Ectodermal cell (in vitro differentiated cells): Measurements from ENCODE around the gene ZNF534. TPM values are rescaled to one million over a fixed set of nuclear protein-coding genes. Genes with fewer than 3 reads are reported as not detected.

Source experiments
- H3K27ac ChIP-seq: 2 replicates; pipeline ENCODE4 v1.7.0; 2013; ENCODE audit warnings: mild to moderate bottlenecking, low read depth, low read length; ENCODE audit not compliant: insufficient read depth, poor library complexity, severe bottlenecking
- H3K27me3 ChIP-seq: 2 replicates; pipeline ENCODE4 v1.7.0; 2013; ENCODE audit warnings: mild to moderate bottlenecking, low read length; ENCODE audit not compliant: insufficient read depth, control insufficient read depth, poor library complexity, severe bottlenecking
- H3K36me3 ChIP-seq: one replicate; pipeline ENCODE4 v1.7.0; 2013; ENCODE audit warnings: low read length; ENCODE audit not compliant: control insufficient read depth, insufficient read depth
- H3K4me1 ChIP-seq: one replicate; pipeline ENCODE4 v1.7.0; 2013; ENCODE audit warnings: low read length; ENCODE audit not compliant: control insufficient read depth, insufficient read depth
- H3K4me3 ChIP-seq: 2 replicates; pipeline ENCODE4 v1.7.0; 2013; ENCODE audit warnings: low read depth, low read length, control low read depth; ENCODE audit not compliant: insufficient read depth
- H3K9me3 ChIP-seq: 2 replicates; pipeline ENCODE4 v1.7.0; 2013; ENCODE audit warnings: mild to moderate bottlenecking, low read length, moderate library complexity; ENCODE audit not compliant: control insufficient read depth
- WGBS, 2 experiments: methylation state at CpG; one replicate each; pipeline ENCODE4 v1.1.7; 2013; ENCODE audit warnings: missing lambda C conversion rate in 2 of 2; 5-methylcytosine and 5-hydroxymethylcytosine counted together
- polyA plus RNA-seq, 4 experiments: library from polyadenylated mRNA; stranded (reverse); fragments of 50-300 nt; gene quantifications; one replicate each; pipeline ENCODE4 v1.2.3, GENCODE V29; 2013

The ZNF534 gene
- polyA plus RNA-seq (2013, experiment 1 of 4): not detected
- not detected for polyA plus RNA-seq (2013, experiment 2 of 4)
- not detected for polyA plus RNA-seq (2013, experiment 3 of 4)
- polyA plus RNA-seq (2013, experiment 4 of 4): not detected

GRCh38 chr19:52428937-52429336 is at the start of gene ZNF534:
TSS of gene ZNF534 (plus strand) at chr19:52429148. CDS start at chr19:52431475, 2,327 bp downstream.
- Histone ChIP-seq H3K36me3 (no peaks in the 10 kb centered on the region), H3K27ac (no peak within 1 kb of the TSS), H3K4me3 (no peak within 1 kb of the TSS), H3K4me1 (no peaks in the 10 kb centered on the region), H3K9me3 (peaks cover 2% of the 10 kb centered on the region), H3K27me3 (no peaks in the 10 kb centered on the region)
- 94% methylated on average over 27 of the region's 27 CpGs for WGBS, 2 experiments

DNA sequence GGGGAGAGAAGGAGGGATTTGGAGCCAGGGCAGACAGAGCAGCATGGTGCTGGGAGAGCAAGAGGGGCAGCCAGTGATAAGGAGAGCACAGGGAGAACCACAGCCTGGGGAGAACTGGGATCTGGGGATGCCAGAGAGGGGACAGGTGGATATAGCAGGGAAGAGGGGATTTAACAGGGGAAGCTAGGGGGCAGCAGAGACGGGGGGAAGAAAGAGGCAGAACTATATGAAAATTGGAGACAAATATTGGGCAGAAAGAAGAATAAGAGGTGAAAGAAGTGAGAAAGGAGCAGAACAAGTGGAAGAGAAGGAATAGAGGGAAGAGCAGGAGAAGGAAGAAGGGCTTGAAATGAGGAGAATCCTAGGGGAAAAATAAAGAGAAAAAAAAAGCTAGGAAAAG is 37.8 kb upstream of the ZNF534 start:
- Histone ChIP-seq H3K4me3 (no peak overlapping the region), H3K4me1 (no peaks in the 10 kb centered on the region), H3K27ac (no peak overlapping the region), H3K27me3 (no peaks in the 10 kb centered on the region), H3K36me3 (no peaks in the 10 kb centered on the region), H3K9me3 (peaks cover 2% of the 10 kb centered on the region)
- 65 to 69% methylated on average over 1 of the region's 1 CpG for WGBS, 2 experiments

DNA sequence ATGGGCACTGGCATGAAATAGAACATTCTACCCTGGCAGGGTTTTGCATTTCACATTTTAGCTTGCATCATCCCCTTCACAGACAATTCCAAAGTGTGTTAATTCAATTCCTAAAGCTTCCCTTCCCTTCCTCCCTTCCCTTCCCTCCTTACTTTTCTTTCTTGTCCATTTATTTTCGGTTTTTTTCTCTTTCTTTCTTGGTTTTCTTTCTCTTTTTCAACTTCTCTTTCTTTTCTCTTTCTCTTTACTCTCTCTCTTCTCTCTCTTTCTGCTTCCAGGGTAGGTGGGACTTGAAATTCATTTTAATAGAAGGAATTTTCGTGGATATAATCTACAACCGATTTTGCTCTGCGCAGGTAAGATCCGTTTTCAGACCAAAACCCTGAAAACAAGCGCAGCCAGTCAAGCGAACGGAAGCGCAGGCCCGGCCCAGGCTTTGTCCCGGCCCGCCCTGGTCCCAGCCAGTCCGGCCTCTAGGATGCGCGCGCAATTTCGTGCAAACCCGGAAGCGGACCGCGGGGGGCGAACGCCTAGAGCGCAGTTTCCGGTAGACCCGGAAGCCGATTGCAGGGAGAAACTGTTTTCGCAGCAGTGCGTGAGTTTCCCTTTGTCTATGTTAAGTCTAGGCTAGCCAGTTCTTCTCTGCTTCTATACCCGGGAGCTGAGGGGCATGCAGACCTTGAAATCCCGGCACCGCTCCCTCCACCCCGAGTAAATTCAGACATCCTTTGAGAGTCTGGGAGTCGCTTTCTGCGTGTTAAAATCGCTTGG is 31.5 kb upstream of the ZNF534 start, which contains the start of gene ZNF528:
Gene ZNF528 (plus strand): TSS at position 540 of the 771 bp plus-strand sequence. CDS start 4,165 bp downstream, outside the sequence.
- Histone ChIP-seq H3K4me3 (peak within 1 kb of the TSS; percentile 20), H3K27ac (no peak within 1 kb of the TSS), H3K4me1 (no peaks in the 10 kb centered on the region), H3K9me3 (peaks cover 2% of the 10 kb centered on the region), H3K27me3 (no peaks in the 10 kb centered on the region), H3K36me3 (no peaks in the 10 kb centered on the region)
- 76 to 77% methylated on average over 36 of the region's 36 CpGs for WGBS, 2 experiments

GRCh38 chr19:52398081-52398441 is 30.9 kb upstream of the ZNF534 start:
- H3K27ac ChIP-seq: no peak overlapping the region
- H3K36me3 ChIP-seq: no peaks in the 10 kb centered on the region
- no peaks in the 10 kb centered on the region for H3K27me3 ChIP-seq
- H3K9me3 ChIP-seq: peaks cover 2% of the 10 kb centered on the region
- H3K4me3 ChIP-seq: peak overlapping the region; percentile 20
- 82 to 85% methylated on average over 14 of the region's 14 CpGs for WGBS, 2 experiments
- H3K4me1 ChIP-seq: no peaks in the 10 kb centered on the region

DNA sequence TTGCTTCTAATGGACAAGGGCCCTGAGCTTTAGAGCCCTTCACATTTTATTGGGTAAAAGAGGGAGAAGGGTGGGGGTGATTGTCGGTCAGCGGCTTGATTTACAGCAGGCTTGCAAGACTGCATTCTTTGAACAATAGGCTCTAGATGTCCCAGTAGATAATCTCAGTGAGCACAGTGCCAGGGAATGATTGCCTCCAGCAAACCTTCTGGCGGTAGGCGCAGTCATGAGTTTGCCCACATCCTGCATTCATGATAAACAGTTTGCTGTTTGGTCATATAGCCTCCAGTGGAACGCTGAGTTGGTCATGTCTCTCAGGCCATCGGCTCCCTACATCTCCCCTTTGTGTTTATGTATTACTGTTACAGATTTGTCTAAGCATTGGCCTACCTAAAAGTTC is 18.7 kb upstream of the ZNF534 start:
- Histone ChIP-seq H3K4me1 (no peaks in the 10 kb centered on the region), H3K4me3 (no peak overlapping the region), H3K36me3 (no peaks in the 10 kb centered on the region), H3K27me3 (no peaks in the 10 kb centered on the region), H3K27ac (no peak overlapping the region), H3K9me3 (no peaks in the 10 kb centered on the region)
- 91 to 92% methylated on average over 6 of the region's 6 CpGs for WGBS, 2 experiments

- Histone ChIP-seq H3K4me1 (no peaks in the 10 kb centered on the region), H3K27me3 (no peaks in the 10 kb centered on the region), H3K4me3 (no peak overlapping the region), H3K9me3 (peaks cover 3% of the 10 kb centered on the region), H3K36me3 (no peaks in the 10 kb centered on the region), H3K27ac (no peak overlapping the region)
- 89 to 93% methylated on average over 5 of the region's 5 CpGs for WGBS, 2 experiments
These were observed 13.2 kb upstream of the ZNF534 start for GRCh38 chr19:52415711-52416110.

- H3K4me3 ChIP-seq: no peak overlapping the region
- H3K27ac ChIP-seq: no peak overlapping the region
- H3K4me1 ChIP-seq: no peaks in the 10 kb centered on the region
- H3K27me3 ChIP-seq: no peaks in the 10 kb centered on the region
- H3K36me3 ChIP-seq: no peaks in the 10 kb centered on the region
- 68 to 71% methylated on average over 3 of the region's 3 CpGs for WGBS, 2 experiments
- H3K9me3 ChIP-seq: peaks cover 14% of the 10 kb centered on the region
These were observed 13.2 kb downstream of the ZNF534 start for GRCh38 chr19:52442179-52442578.

GRCh38 chr19:52444506-52444905 is 15.6 kb downstream of the ZNF534 start:
- no peak overlapping the region for H3K4me3 ChIP-seq
- no peaks in the 10 kb centered on the region for H3K27me3 ChIP-seq
- H3K4me1 ChIP-seq: no peaks in the 10 kb centered on the region
- H3K36me3 ChIP-seq: no peaks in the 10 kb centered on the region
- 38 to 39% methylated on average over 2 of the region's 2 CpGs for WGBS, 2 experiments
- H3K27ac ChIP-seq: no peak overlapping the region
- H3K9me3 ChIP-seq: peaks cover 14% of the 10 kb centered on the region

- 94 to 95% methylated on average over 41 of the region's 41 CpGs for WGBS, 2 experiments
- Histone ChIP-seq H3K27me3 (no peaks in the 10 kb centered on the region), H3K4me3 (no peak overlapping the region), H3K36me3 (no peaks in the 10 kb centered on the region), H3K9me3 (peaks cover 3% of the 10 kb centered on the region), H3K4me1 (no peaks in the 10 kb centered on the region), H3K27ac (no peak overlapping the region)
These were observed 22.3 kb downstream of the ZNF534 start for GRCh38 chr19:52451241-52451640.

- Histone ChIP-seq H3K4me3 (peak within 1 kb of the TSS; percentile 28), H3K36me3 (no peaks in the 10 kb centered on the region), H3K9me3 (peaks cover 3% of the 10 kb centered on the region), H3K27me3 (no peaks in the 10 kb centered on the region), H3K27ac (no peak within 1 kb of the TSS), H3K4me1 (no peaks in the 10 kb centered on the region)
- 58 to 60% methylated on average over 48 of the region's 48 CpGs for WGBS, 2 experiments
These were observed 24.6 kb downstream of the ZNF534 start, which contains the start of gene ZNF578 for GRCh38 chr19:52453324-52454094. TSS of gene ZNF578 (plus strand) at chr19:52453553. CDS start at chr19:52501846, 48,293 bp downstream.
